NCI-H128 (cell line): ENCODE data around the gene OR8B8.
"Not testable (repeated sequence)": the region's sequence is repeated elsewhere in the genome, so short reads cannot be mapped to it uniquely, and the experiment has no call there.

Experiments used
- DNase-seq: peaks from one replicate; lab custom pipeline; 2025; ENCODE audit not compliant: unreplicated experiment; lab: John Stamatoyannopoulos, UW

OR8B8 gene

DNA sequence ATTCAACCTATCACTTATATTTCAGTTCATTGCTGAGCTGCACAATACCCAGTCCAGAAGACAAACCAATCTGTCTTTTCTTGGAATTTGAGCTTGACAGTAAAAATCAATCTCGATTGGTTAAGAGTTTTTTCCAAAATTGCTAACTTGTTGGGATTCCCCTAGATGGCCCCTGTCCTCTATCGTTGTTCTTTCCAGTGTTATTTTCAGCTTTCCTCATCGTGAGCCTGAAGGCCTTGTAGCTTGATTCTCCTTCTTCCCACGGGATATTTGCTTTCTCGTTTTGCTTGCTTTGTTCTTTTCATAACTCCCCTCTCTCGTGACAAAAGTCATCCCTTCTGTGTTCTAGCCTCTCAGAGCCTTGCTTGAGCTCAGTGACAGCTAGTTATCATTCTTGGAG lies 3.1 kb downstream of the OR8B8 start:
- no peak for DNase-seq

DNA sequence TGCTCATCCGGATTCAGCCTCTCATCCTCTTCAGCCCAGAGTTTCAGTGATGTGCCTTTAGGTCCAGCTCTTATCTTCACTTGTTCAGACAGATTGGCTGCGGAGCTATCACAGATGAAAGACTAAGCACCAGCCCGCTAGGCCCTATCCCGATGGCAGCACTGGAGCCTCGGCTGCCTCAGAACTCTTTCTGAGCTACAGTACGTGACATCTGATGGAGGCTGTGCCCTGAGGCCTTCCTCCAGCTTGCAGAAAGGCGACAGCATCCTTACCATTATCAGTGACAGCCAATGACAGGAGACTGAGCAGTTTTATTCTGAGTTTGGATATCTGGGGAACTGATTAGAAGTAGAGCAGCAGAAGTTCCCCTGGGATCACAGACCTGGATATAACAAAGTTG lies 4.0 kb downstream of the OR8B8 start:
- DNase-seq, result no peak

GRCh38 chr11:124441081-124441480 lies 4.4 kb downstream of the OR8B8 start:
- DNase-seq, result no peak

- no peak for DNase-seq
These were observed 4.9 kb downstream of the OR8B8 start for GRCh38 chr11:124440608-124441007.

DNA sequence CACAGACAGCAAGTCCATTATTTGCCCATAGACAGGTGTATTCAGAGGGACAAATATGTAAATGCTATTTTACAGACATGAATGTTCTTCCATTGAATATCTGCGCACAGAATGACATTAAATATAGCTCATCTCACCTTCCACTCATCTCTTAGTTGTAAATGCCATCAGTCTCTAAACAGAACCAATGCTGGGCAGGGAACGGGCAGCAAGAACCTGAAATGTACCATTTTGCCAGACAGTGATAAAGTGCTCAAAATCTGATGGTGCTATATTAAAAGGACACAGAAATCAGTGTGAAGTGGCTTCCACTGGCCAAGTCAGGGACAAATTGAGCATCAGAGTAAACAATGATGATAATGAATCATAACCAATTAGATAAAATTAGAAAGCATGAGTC lies 10.8 kb downstream of the OR8B8 start:
- no peak for DNase-seq

- no peak for DNase-seq
These were observed 15.9 kb downstream of the OR8B8 start for GRCh38 chr11:124429599-124429998.

DNA sequence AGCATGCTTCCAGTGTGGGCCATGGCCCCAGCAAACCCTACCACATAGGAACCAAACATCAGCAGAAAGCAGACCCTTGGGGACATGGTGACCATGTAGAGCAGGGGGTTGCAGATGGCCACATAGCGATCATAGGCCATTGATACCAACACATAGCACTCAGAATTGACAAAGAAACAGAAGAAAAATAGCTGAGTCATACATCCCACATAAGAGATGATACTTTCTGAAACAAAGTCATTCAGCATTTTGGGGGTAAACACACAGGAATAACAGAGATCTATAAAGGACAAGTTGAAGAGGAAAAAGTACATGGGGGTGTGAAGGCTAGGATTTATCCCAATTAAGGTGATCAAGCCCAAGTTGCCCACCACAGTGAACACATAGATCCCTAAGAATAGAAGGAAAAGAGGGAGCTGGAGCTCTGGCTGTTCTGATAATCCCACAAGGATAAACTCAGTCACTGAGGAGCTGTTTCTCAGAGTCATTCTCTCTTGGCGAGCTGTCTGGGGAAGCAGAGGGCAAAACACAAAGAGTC lies 21.0 kb downstream of the OR8B8 start, which contains the start of gene OR8B4:
TSS of gene OR8B4 (minus strand) at position 488 of the 538 bp plus-strand sequence. CDS start at position 488, 0 bp downstream.
- no peak for DNase-seq

DNA sequence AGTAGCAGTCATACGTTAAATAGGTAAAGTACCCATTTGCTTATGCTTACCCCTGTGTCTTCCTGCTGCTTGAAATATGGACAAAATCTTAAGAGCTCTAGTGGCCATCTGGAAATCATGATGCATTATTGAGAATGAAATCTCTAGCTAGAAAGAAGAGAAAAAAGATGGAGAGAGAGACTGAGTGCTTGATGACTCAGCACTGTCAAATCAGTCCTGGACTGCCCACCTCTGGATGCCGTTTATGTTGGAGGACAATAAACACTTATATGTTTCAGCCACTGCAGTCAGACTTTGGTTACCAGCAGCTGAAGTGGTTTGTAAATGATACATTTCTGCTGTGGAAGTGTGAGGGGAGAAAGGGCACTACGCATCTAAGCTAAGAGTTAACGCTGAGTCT lies 24.5 kb downstream of the OR8B8 start:
- DNase-seq, result no peak

DNA sequence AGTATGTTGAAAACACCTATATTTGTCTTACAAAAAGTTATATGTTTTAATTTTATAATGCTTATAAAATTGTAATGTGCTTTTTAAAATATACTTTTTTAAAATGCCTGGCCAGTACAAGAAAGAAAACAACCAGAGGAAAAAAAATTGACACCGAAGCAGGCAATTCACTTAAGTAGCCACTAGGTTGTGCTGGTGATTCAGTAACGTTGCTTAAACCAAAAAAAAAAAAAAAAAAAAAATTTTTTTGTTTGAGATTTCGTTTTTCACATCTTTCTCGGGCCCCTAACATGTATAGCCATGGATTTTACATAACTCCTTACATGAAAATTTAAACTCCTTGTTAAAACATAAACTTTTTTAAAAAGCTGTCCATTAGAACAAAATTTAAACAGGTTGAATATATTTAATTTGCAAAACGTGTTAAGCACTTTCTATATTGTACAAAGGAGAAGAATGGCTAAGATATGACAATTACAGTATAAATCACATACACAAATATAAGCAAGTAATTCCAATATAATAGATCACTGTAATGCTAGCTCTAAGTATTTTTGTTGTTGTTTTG lies 30.1 kb downstream of the OR8B8 start:
- no peak for DNase-seq

DNA sequence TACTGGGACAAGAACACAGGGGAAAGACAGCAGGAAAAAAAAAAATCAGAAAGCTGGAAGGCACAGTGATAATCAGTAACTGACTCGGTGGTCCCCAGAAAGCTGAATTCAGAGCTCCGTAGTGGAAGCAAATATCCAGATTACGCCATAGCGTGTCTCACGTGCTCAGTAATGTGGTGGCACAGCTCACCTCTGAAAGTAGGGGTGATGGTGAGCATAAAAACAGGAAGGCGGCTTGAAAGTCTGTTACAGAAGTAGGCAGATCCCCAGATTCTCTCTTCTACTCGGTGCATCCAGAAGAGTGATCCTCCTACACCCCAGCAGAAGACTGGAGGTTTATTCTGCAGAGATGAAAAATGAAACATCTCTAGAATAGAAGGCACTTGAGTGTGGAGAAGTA lies 35.6 kb downstream of the OR8B8 start:
- no peak for DNase-seq

DNA sequence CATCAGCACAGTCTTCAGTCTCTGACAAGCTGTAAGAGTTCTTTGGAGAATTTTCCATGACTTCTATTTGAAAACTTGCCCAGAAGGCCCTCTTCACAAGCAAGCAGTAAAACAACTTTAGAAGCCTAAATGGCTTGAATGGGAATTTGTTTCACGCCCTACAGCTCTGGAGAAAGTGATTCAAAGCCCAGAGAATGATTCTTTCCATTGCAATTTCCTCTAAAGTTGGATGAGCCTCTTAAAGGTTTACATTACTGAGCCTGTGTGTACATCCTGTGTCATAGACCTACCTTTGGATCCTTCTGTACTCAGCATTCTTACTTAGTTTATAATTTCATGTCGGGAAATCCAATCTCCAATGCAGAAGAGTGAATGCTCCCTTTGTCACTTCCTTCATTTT lies 39.9 kb downstream of the OR8B8 start:
- DNase-seq, result no peak

DNA sequence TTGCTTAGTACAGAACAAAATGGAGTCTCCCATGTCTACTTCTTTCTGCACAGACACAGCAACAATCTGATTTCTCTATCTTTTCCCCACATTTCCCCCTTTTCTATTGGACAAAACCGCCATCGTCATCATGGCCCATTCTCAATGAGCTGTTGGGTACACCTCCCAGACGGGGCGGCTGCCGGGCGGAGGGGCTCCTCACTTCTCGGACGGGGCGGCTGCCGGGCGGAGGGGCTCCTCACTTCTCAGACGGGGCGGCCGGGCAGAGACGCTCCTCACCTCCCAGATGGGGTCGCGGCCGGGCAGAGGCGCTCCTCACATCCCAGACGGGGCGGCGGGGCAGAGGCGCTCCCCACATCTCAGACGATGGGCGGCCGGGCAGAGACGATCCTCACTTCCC lies 42.3 kb downstream of the OR8B8 start:
- DNase-seq, result not testable (repeated sequence)

GRCh38 chr11:124402326-124402922 lies 43.1 kb downstream of the OR8B8 start:
- DNase-seq, result no peak

- no peak for DNase-seq
These were observed 46.6 kb downstream of the OR8B8 start, which contains the start of gene OR8B3 for GRCh38 chr11:124398924-124399323. Gene OR8B3 (minus strand): TSS chr11:124399024. CDS start chr11:124397351, 1,673 bp downstream.

- DNase-seq, result not testable (repeated sequence)
These were observed 48.6 kb downstream of the OR8B8 start for GRCh38 chr11:124396847-124397246.

DNA sequence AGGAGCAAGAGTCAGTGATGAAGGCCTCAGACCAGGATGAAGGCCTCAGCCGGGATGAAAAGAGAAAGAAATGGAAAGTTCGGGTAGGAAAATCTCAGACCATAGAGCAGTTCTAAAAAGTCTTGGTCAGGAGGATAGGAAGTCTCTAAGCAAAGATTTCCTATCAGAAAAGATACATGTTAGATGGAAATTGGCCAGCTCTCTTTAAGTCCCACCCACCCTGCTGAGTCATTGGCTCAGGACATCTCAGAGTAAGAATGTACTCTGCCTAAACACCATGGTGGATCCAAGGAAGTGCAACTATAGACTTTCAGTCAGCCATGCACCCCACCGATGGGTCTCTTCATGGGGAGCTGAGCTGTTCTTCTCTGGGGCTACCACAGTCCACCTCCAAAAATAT lies 51.1 kb downstream of the OR8B8 start:
- DNase-seq, result no peak
